ENCODE measurements around the gene NNAT. TPM values are rescaled to one million over a fixed set of nuclear protein-coding genes. Genes with fewer than 3 reads are reported as not detected.

The NNAT gene
- total RNA-seq, 1 donor from 2014 or later = not detected

GRCh38 chr20:37490663-37491350, 30.2 kb upstream of the NNAT start:
- Mint-ChIP-seq H3K27me3 (ENCODE audit: insufficient read depth, low read depth) (peaks cover under 1% of the 10 kb centered on the region), H3K9me3 (no peaks in the 10 kb centered on the region), H3K4me3 (no peak overlapping the region), H3K36me3 (no peaks in the 10 kb centered on the region), H3K4me1 (peaks cover 26% of the 10 kb centered on the region), H3K27ac (no peak overlapping the region)
- Histone ChIP-seq H3K9me3 (ENCODE audit: low read depth) (no peaks in the 10 kb centered on the region), H3K4me1 (peaks cover 9% of the 10 kb centered on the region), H3F3A (ENCODE audit: low read depth) (no peaks in the 10 kb centered on the region), H3K27ac (no peak overlapping the region), H2AFZ (replicated peaks) (no peak overlapping the region), H3K9ac (no peak overlapping the region), H3K36me3 (no peaks in the 10 kb centered on the region), H3K79me2 (ENCODE audit: low read depth) (no peaks in the 10 kb centered on the region), H3K27me3 (no peaks in the 10 kb centered on the region), H4K20me1 (ENCODE audit: low read depth) (no peaks in the 10 kb centered on the region), H3K4me2 (no peak overlapping the region), H3K4me3 (no peak overlapping the region)
- no peak for DNase-seq (ENCODE audit: low spot score)
- TF ChIP-seq EZH2 (IDR thresholded peaks at IDR 0.05) (no peak), CTCF (IDR thresholded peaks at IDR 0.05) (no peak), EZH2phosphoT487 (IDR thresholded peaks at IDR 0.05) (no peak)

GRCh38 chr20:37492096-37492625, 28.9 kb upstream of the NNAT start:
- no peak overlapping the region for H3K9ac ChIP-seq
- H3K4me3 ChIP-seq = no peak overlapping the region
- Mint-ChIP-seq H3K36me3 (no peaks in the 10 kb centered on the region), H3K9me3 (no peaks in the 10 kb centered on the region), H3K27ac (no peak overlapping the region), H3K4me1 (peaks cover 15% of the 10 kb centered on the region), H3K27me3 (ENCODE audit: insufficient read depth, low read depth) (no peaks in the 10 kb centered on the region), H3K4me3 (no peak overlapping the region)
- no peaks in the 10 kb centered on the region for H3F3A ChIP-seq (ENCODE audit: low read depth)
- DNase-seq (ENCODE audit: low spot score) = no peak
- no peaks in the 10 kb centered on the region for H3K27me3 ChIP-seq
- no peak overlapping the region for H2AFZ ChIP-seq (replicated peaks)
- TF ChIP-seq EZH2 (IDR thresholded peaks at IDR 0.05) = no peak
- no peak for TF ChIP-seq EZH2phosphoT487 (IDR thresholded peaks at IDR 0.05)
- no peak for TF ChIP-seq CTCF (IDR thresholded peaks at IDR 0.05)
- no peaks in the 10 kb centered on the region for H3K79me2 ChIP-seq (ENCODE audit: low read depth)
- no peak overlapping the region for H3K4me2 ChIP-seq
- no peaks in the 10 kb centered on the region for H3K9me3 ChIP-seq (ENCODE audit: low read depth)
- H4K20me1 ChIP-seq (ENCODE audit: low read depth) = no peaks in the 10 kb centered on the region
- H3K27ac ChIP-seq = no peak overlapping the region
- no peaks in the 10 kb centered on the region for H3K4me1 ChIP-seq
- no peaks in the 10 kb centered on the region for H3K36me3 ChIP-seq

GRCh38 chr20:37492945-37493344, 28.1 kb upstream of the NNAT start:
- Histone ChIP-seq H4K20me1 (ENCODE audit: low read depth) (no peaks in the 10 kb centered on the region), H2AFZ (replicated peaks) (no peak overlapping the region), H3F3A (ENCODE audit: low read depth) (no peaks in the 10 kb centered on the region), H3K27me3 (no peaks in the 10 kb centered on the region), H3K9me3 (ENCODE audit: low read depth) (no peaks in the 10 kb centered on the region), H3K9ac (no peak overlapping the region), H3K4me1 (no peaks in the 10 kb centered on the region), H3K4me3 (no peak overlapping the region), H3K4me2 (no peak overlapping the region), H3K36me3 (no peaks in the 10 kb centered on the region), H3K27ac (no peak overlapping the region), H3K79me2 (ENCODE audit: low read depth) (no peaks in the 10 kb centered on the region)
- Mint-ChIP-seq H3K4me3 (no peak overlapping the region), H3K4me1 (peaks cover 15% of the 10 kb centered on the region), H3K27me3 (ENCODE audit: insufficient read depth, low read depth) (no peaks in the 10 kb centered on the region), H3K36me3 (no peaks in the 10 kb centered on the region), H3K9me3 (no peaks in the 10 kb centered on the region), H3K27ac (no peak overlapping the region)
- DNase-seq (ENCODE audit: low spot score) = no peak
- TF ChIP-seq CTCF (IDR thresholded peaks at IDR 0.05) = no peak
- no peak for TF ChIP-seq EZH2 (IDR thresholded peaks at IDR 0.05)
- TF ChIP-seq EZH2phosphoT487 (IDR thresholded peaks at IDR 0.05) = no peak
